Spleen (tissue), 7 donors: ENCODE results near the gene TBC1D32.
"Not testable (repeated sequence)": the region's sequence is repeated elsewhere in the genome, so short reads cannot be mapped to it uniquely, and the experiment has no call there.

Experiments
- POLR2A ChIP-seq, 3 donors: fragments of 450-650 bp; IDR thresholded peaks; one replicate each; pipeline ENCODE4 v1.5.1; 2017; ENCODE audit warnings: antibody characterized with exemption in 3 of 3, mild to moderate bottlenecking in 1 of 3
- TF ChIP-seq, protein P1 (sequence below), 11 experiments: fragments of 200-600 bp in 7 of 11; fragments of 450-650 bp in 4 of 11; sonication (generic) in 4 of 11; IDR thresholded peaks in 8 of 11; conservative IDR thresholded peaks in 3 of 11; 1 replicate in 7 of 11; 2 replicates in 4 of 11; pipeline versions ENCODE4 v1.4.0 to v1.8.0; 2016 to 2021; ENCODE audit warnings: antibody characterized with exemption in 11 of 11, inconsistent platforms in 4 of 11, mild to moderate bottlenecking in 1 of 11
- donor health status: DM: no; HTN: no; CAD: no; lungs with moderate emphysema.
- donor health status: DM: no; HTN: no; CAD: no.
- donor health status: DM: no; HTN: no; CAD: no.

DNA sequence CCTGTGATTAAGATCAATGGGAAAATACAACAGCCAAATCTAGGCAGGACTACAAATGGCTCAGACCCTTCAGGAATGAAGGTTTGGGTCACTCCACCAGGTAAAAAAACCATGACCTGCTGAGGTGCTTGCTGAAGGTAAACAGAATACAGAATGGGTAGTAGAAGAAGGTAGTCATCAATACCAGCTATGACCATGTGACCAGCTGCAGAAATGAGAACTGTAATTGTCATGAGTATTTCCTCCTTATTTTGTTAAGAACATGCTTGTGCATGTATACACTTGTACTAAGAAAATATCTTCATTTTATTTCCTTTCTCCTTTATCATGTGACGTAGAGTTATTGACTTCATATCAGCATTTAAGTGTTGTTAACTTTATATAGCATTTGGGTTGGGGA lies 161.8 kb downstream of the TBC1D32 start:
- TF ChIP-seq, protein P1, sequence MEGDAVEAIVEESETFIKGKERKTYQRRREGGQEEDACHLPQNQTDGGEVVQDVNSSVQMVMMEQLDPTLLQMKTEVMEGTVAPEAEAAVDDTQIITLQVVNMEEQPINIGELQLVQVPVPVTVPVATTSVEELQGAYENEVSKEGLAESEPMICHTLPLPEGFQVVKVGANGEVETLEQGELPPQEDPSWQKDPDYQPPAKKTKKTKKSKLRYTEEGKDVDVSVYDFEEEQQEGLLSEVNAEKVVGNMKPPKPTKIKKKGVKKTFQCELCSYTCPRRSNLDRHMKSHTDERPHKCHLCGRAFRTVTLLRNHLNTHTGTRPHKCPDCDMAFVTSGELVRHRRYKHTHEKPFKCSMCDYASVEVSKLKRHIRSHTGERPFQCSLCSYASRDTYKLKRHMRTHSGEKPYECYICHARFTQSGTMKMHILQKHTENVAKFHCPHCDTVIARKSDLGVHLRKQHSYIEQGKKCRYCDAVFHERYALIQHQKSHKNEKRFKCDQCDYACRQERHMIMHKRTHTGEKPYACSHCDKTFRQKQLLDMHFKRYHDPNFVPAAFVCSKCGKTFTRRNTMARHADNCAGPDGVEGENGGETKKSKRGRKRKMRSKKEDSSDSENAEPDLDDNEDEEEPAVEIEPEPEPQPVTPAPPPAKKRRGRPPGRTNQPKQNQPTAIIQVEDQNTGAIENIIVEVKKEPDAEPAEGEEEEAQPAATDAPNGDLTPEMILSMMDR (IDR thresholded peaks at IDR 0.05 in 8 of 11, conservative IDR thresholded peaks at IDR 0.05 in 3 of 11) = not testable (repeated sequence)
- TF ChIP-seq POLR2A (IDR thresholded peaks at IDR 0.05) = not testable (repeated sequence)
